Measurements from ENCODE around the gene PPARA.
"Not testable (repeated sequence)": the region's sequence is repeated elsewhere in the genome, so short reads cannot be mapped to it uniquely, and the experiment has no call there.

Gene PPARA

DNA sequence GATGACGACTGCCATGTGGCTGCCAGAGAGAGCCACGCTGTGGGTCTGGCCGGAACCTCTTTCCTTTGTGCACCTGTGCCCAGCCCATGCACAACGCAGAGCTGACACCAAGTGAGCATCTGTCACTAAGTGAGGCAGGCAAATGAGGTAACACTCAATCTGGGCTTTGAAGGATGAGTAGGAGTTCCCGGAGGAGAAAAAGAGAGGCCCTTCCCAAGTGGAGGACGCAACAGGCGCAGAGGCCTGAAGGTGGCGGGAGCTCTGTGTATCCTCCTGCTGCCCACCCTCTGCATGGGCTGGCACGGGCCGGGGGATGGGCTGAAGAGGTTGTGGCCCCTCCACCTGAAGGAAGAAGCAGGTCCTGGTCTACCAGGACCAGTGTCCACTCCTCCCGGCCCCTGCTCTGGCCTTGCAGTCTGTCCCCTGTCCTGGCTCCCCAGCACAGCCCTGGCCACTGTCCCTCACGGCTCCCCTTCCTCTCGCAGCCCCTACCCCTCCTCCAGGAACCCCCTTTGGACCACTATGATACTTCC lies 23.4 kb upstream of the PPARA start:
- DNase-seq (ENCODE audit: low spot score) = no peak

DNA sequence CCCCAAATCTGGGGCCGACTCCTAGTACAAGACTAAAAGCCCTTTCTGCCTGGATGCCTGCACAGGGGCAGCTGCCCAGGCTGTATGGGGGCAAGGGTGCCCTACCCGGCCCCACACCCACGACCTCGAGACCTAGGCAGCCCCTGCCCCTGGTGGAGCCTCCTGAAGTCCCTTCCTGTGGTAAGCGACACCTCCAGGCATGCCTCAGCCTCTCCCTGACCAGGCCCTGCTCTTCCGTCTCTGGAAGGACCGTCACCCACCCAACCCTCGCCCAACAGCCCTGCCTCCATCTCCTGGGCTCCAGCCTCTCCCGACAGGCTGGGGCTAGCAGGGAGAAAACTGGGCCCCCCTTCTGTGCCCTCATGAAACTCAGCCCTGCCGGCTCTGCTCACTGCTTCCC lies 22.8 kb upstream of the PPARA start:
- no peak for DNase-seq (ENCODE audit: low spot score)

DNA sequence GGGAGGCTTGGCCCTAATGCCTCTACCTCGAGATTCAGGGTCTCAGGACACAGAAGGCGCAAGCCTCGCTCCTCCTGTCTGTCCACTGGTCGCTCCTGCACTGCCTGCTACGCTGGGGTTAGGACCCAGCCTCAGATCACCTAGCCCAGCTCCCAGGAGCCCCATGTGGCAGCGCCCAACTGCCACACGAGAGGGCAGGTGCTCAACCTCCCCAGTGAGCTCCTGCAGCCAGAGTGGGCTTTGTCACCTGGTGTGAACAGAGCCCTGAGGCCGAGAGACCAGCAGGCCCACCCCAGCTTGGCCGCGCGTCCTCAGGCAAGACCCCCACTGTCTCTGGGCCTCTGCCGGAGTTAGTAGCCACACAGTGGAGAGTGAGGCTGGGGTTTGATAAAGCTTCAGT lies 21.7 kb upstream of the PPARA start:
- no peak for DNase-seq (ENCODE audit: low spot score)

DNA sequence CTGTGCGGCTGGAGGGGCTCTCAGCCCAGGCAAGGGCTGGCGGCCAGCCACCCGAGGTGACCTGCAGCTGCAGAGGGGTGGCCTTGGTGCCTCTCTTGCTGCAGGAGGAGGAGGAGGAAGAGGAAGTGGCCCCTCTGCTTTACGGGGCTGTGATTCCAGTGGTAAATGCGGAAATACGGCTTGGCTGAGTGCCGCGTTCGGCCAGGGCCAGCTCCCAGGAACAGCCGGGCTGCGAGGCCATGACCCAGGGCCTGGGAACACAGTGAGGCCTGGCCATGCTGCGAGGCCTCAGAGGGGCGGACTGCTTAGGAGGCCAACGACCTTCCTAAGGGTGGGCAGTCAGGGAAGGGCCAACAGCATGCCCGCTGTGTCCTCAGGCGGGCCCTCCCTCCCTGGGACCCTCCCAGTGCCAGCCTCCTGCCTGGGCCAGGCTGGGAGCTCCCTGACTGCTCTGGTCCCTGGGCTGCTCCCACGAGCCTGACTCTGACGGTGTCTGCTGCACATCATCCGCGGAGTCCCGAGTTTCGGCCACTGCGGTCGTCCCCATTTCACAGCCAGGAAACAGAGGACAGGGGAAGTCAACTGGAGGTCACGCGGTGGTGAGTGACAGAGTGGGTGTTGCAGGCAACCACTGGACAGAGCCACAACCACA lies 20.8 kb upstream of the PPARA start:
- no peak for DNase-seq (ENCODE audit: low spot score)

- no peak for DNase-seq (ENCODE audit: low spot score)
These were observed 19.2 kb upstream of the PPARA start for GRCh38 chr22:46131151-46131587.

GRCh38 chr22:46132193-46132829 lies 18.0 kb upstream of the PPARA start:
- DNase-seq (ENCODE audit: low spot score) = not testable (repeated sequence)

DNA sequence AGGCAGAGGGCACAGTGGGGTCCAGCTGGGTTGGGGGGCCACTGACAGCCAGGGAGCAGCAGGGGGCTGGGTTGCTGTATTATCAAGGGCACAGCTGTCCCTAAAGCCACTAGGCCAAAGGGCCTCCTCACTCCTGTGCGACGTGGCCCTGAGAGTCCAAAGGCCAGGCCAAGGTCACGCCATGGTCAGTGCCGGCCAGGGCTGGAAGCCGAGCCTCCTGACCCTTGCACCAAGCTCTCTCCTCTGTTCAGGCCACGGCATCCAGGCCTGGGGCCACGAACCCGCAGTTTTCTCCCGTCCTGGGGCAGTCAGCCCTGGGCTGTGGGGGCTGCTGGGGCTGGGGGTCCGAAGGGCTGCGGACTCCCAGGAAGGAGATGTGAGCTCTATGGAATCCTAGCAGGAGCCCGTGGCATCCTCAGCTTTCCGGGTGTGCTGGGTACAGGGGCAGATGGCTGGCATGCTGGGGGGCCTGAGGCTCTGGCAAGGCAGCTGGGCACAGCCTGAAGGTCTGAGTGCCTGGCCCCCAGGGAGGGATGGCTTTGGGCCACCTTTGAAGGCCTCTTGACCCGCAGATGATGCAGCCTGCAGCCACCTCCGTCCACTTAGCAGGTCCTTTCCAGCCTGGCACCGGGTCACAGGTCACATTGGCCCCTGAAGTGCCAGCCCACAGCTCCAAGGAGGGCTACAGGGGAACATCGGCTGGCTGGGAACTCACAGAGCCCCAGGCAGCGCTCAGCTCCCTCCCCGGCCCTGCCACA lies 17.3 kb upstream of the PPARA start:
- no peak for DNase-seq (ENCODE audit: low spot score)

DNA sequence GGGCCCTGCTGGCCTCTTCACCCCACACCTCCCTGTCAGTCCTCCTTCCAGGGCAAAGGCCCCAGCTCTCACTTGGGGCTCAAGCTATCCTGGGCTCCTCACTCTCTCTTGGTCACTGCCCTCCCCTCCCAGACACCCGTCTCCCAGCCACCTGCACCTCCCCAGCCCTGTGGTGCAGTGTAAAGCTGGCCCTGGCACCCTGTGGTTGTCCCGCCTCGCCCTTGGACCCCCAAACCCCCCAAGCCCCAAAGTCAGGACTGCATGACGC lies 16.8 kb upstream of the PPARA start:
- DNase-seq (ENCODE audit: low spot score) = no peak

- no peak for DNase-seq (ENCODE audit: low spot score)
These were observed 16.1 kb upstream of the PPARA start for GRCh38 chr22:46134111-46134705.

DNA sequence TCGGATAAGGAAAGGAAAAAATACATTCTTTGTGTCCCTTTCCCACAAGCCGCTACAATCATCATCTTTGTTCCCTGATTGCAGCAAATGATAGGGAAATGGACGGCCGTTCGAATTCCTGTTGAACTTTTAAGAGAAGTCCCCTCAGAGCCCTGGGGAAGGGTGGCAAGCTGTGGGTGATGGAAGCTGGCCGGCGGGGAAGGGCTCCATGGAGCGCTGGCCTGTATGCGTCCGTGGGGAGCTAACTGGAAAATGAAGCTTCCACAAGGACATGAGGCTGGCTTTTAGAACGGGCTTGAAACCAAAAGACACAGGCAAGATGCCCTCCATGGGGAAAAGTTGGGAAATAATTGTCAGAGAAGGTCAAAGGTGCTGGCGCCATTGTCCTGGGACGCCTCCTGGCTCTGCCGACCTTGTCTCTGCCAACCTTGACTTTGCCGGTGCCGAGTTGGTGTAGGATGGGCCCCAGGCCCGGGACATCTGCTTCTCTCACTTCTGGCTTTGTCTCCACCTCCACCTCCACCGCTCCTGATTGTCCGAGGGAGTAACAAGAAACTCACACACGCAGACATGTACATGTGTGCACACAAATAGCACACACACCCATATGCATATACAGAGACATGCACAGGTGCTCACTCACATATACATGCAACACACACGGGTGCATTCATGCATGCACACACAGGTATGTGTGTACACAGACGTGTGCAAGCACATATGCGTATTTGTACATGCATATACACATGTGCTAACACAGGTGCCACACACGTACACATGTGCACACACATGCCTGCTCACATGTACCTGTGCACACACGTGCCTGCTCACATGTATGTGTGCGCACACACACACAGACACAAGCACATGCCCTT lies 14.5 kb upstream of the PPARA start:
- no peak for DNase-seq (ENCODE audit: low spot score)

GRCh38 chr22:46136486-46137217 lies 13.7 kb upstream of the PPARA start:
- no peak for DNase-seq (ENCODE audit: low spot score)

DNA sequence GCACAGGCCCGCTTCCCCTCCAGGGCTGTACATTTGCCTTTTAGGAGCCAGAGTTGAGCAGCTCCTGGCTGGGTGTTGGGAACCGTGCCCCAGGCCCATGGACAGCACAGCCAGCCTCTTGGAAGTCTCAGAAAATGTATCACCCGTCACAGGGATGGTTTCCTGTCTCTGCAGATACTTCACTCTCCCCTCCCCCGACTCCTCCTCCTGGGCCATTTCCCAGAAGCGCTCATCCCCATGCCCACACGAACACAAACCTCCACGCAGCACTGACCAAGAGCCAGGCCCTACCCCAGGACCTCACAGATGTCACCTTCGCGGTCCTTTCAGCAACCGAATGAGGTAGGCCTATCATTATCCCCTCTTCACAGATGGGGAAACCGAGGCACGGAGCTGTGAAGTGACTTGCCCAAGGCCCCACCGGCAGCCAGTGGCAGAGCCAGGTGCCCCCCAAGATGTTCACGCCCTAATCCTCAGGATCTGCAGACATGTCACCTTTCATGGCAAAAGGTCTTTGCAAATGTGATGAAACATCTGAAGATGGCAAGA lies 13.0 kb upstream of the PPARA start:
- DNase-seq (ENCODE audit: low spot score) = no peak

DNA sequence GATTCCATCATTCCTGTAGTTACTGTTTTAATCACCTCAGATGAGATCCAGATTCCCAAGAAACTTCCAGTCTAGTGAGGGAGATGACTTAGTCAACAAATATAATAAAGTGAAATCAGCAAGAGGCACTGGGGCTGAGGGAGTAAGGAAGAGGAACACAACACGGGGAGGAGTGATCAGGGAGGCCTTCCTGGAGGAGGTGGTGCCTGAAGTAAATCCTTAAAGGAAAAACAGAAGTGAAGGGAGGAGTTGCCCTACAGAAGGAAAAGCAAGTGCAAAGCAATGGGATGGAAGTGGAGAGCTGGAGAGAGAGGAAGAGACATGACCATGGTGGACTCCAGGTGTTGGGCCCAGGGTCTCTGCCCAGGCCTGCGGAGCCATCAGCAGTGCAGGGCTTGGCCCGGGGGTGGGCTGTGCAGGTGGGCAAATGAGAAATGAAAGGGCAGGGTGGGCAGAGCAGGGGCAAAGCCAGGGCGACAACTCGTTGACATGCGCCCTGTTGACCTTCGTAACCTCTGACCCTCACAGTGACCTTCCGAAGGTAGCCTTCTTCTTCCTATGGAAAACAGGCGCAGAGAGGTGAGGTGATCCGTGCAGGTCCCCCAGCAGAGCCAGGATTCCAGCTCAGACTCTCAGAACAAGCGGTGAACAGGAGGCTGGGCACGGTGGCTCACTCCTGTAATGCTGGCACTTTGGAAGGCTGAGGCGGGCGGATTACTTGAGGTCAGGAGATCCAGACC lies 12.1 kb upstream of the PPARA start:
- no peak for DNase-seq (ENCODE audit: low spot score)

DNA sequence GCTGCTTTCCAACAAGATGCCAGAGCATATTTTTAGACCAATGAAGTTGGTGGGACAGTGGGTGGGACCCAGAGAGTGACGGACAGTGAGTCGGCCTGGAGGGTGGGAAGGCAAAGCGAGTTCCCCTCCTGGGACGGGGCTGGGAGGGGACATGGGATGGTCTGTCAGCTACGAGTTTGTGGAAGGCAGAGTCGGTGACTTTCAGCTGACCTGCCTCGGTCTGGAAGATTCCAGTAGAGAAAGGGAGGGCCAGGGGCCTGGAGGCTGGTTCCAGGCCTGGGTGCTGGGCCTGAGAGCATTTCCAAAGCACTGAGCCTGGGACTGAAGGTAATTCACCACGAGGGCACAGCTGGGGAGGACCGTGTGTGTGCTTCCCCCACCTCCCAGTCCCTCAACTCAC lies 10.9 kb upstream of the PPARA start:
- not testable (repeated sequence) for DNase-seq (ENCODE audit: low spot score)

- no peak for DNase-seq (ENCODE audit: low spot score)
These were observed 10.4 kb upstream of the PPARA start for GRCh38 chr22:46139895-46140350.

- DNase-seq (ENCODE audit: low spot score) = no peak
These were observed 9.1 kb upstream of the PPARA start for GRCh38 chr22:46140989-46141928.

- DNase-seq (ENCODE audit: low spot score) = no peak
These were observed 7.5 kb upstream of the PPARA start for GRCh38 chr22:46142548-46143490.
